ENCODE measurements around the gene PTPN13.

The PTPN13 gene

DNA sequence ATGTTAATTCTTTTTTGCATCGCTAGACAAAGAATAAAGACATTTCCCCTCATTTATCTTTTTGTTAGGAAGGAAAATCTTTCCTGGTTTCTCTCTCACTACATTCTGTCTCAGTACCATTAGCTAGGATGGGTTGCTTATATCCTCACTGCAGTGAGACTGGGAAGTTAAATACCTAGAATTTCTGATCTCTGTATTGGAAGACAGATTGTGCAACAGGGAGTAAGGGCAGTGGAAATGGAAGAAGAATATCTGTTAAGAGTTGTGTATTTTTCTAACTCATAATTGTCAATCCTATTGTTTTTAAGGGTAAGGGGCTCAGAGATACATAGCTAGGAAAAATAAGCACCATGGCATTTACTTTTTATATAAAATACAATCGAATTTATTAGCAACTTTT is 19.6 kb downstream of the PTPN13 start:
- no peak overlapping the region for H3K4me3 ChIP-seq (ENCODE audit: low read depth in 1 of 2, low read length in 2 of 2)
- no peak for DNase-seq
- H3K79me2 ChIP-seq (ENCODE audit: insufficient read depth, low read length) = no peaks in the 10 kb centered on the region
- no peaks in the 10 kb centered on the region for H3K4me1 ChIP-seq (ENCODE audit: insufficient read depth, low read length)
- H3K27ac ChIP-seq (ENCODE audit: low read length) = no peak overlapping the region
- H3K9me3 ChIP-seq (ENCODE audit: insufficient read depth, low read length, severe bottlenecking) = no peaks in the 10 kb centered on the region
- no peak for TF ChIP-seq EZH2 (IDR thresholded peaks at IDR 0.05; ENCODE audit: borderline replicate concordance, low read depth, low read length, severe bottlenecking)
- TF ChIP-seq, protein P1, sequence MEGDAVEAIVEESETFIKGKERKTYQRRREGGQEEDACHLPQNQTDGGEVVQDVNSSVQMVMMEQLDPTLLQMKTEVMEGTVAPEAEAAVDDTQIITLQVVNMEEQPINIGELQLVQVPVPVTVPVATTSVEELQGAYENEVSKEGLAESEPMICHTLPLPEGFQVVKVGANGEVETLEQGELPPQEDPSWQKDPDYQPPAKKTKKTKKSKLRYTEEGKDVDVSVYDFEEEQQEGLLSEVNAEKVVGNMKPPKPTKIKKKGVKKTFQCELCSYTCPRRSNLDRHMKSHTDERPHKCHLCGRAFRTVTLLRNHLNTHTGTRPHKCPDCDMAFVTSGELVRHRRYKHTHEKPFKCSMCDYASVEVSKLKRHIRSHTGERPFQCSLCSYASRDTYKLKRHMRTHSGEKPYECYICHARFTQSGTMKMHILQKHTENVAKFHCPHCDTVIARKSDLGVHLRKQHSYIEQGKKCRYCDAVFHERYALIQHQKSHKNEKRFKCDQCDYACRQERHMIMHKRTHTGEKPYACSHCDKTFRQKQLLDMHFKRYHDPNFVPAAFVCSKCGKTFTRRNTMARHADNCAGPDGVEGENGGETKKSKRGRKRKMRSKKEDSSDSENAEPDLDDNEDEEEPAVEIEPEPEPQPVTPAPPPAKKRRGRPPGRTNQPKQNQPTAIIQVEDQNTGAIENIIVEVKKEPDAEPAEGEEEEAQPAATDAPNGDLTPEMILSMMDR (IDR thresholded peaks at IDR 0.05; ENCODE audit: borderline replicate concordance, extremely low read depth, low read length, poor library complexity, severe bottlenecking) = no peak
- no peak overlapping the region for H2AFZ ChIP-seq (ENCODE audit: low read depth, low read length)
- no peaks in the 10 kb centered on the region for H3K36me3 ChIP-seq (ENCODE audit: insufficient read depth, low read length)
- H3K4me2 ChIP-seq (ENCODE audit: insufficient read depth, low read length) = no peak overlapping the region
- no peaks in the 10 kb centered on the region for H4K20me1 ChIP-seq (ENCODE audit: insufficient read depth, low read length)
- no peak for ATAC-seq (ENCODE audit: insufficient read depth, low read depth)
- H3K9ac ChIP-seq (ENCODE audit: low read depth, low read length) = no peak overlapping the region
- peaks cover 4% of the 10 kb centered on the region for H3K27me3 ChIP-seq (ENCODE audit: insufficient read depth, low read length, poor library complexity)

DNA sequence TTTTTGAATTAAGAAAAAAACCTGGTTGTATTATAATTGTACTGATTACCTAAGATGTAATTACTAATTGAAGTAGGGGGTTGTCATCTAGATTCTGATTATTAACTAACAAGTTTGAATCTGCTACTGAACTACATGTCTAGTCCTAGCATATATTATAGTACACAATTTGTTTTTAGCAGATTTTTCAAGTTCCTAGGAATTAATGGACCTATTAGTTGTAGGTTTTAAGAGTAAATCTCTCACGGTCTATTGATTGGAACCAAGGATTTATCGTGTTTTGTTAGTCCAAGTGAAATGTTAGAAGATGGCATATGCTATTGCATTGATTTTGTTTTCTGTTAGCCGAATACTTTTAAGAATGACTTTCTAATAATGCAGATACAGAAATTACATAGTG is 20.8 kb downstream of the PTPN13 start:
- Histone ChIP-seq H3K36me3 (ENCODE audit: insufficient read depth, low read length) (no peaks in the 10 kb centered on the region), H2AFZ (ENCODE audit: low read depth, low read length) (no peak overlapping the region), H3K79me2 (ENCODE audit: insufficient read depth, low read length) (no peaks in the 10 kb centered on the region), H3K9ac (ENCODE audit: low read depth, low read length) (no peak overlapping the region), H3K9me3 (ENCODE audit: insufficient read depth, low read length, severe bottlenecking) (no peaks in the 10 kb centered on the region), H4K20me1 (ENCODE audit: insufficient read depth, low read length) (no peaks in the 10 kb centered on the region), H3K4me2 (ENCODE audit: insufficient read depth, low read length) (no peak overlapping the region), H3K4me1 (ENCODE audit: insufficient read depth, low read length) (no peaks in the 10 kb centered on the region), H3K4me3 (ENCODE audit: low read depth in 1 of 2, low read length in 2 of 2) (no peak overlapping the region), H3K27me3 (ENCODE audit: insufficient read depth, low read length, poor library complexity) (peaks cover 3% of the 10 kb centered on the region), H3K27ac (ENCODE audit: low read length) (no peak overlapping the region)
- ATAC-seq (ENCODE audit: insufficient read depth, low read depth) = no peak
- TF ChIP-seq, protein P1 (IDR thresholded peaks at IDR 0.05; ENCODE audit: borderline replicate concordance, extremely low read depth, low read length, poor library complexity, severe bottlenecking) = no peak
- no peak for TF ChIP-seq EZH2 (IDR thresholded peaks at IDR 0.05; ENCODE audit: borderline replicate concordance, low read depth, low read length, severe bottlenecking)
- DNase-seq = no peak

DNA sequence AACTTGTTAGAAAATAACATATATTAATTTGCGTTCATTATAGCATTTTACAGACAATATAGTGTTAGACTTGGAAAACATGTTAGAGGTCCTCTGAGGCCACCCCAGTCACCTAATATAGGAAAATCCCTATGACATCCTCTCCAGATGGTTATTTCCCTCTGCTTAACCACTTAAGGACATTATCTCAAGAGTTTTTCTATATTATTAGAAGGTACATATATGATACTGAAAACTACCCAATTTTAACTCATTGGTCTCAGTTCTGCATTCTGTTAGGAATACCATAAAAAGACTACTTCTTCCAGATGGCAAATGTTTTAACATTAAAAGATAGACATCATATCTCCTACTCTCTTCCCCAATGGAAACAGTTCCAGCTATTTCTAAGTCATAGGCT is 21.4 kb downstream of the PTPN13 start:
- H3K4me2 ChIP-seq (ENCODE audit: insufficient read depth, low read length) = no peak overlapping the region
- H2AFZ ChIP-seq (ENCODE audit: low read depth, low read length) = no peak overlapping the region
- no peak for DNase-seq
- H4K20me1 ChIP-seq (ENCODE audit: insufficient read depth, low read length) = no peaks in the 10 kb centered on the region
- H3K27ac ChIP-seq (ENCODE audit: low read length) = no peak overlapping the region
- H3K79me2 ChIP-seq (ENCODE audit: insufficient read depth, low read length) = no peaks in the 10 kb centered on the region
- peaks cover 3% of the 10 kb centered on the region for H3K27me3 ChIP-seq (ENCODE audit: insufficient read depth, low read length, poor library complexity)
- ATAC-seq (ENCODE audit: insufficient read depth, low read depth) = no peak
- H3K4me3 ChIP-seq (ENCODE audit: low read depth in 1 of 2, low read length in 2 of 2) = no peak overlapping the region
- no peaks in the 10 kb centered on the region for H3K9me3 ChIP-seq (ENCODE audit: insufficient read depth, low read length, severe bottlenecking)
- no peak overlapping the region for H3K9ac ChIP-seq (ENCODE audit: low read depth, low read length)
- TF ChIP-seq, protein P1 (IDR thresholded peaks at IDR 0.05; ENCODE audit: borderline replicate concordance, extremely low read depth, low read length, poor library complexity, severe bottlenecking) = no peak
- TF ChIP-seq EZH2 (IDR thresholded peaks at IDR 0.05; ENCODE audit: borderline replicate concordance, low read depth, low read length, severe bottlenecking) = no peak
- H3K4me1 ChIP-seq (ENCODE audit: insufficient read depth, low read length) = no peaks in the 10 kb centered on the region
- H3K36me3 ChIP-seq (ENCODE audit: insufficient read depth, low read length) = no peaks in the 10 kb centered on the region

DNA sequence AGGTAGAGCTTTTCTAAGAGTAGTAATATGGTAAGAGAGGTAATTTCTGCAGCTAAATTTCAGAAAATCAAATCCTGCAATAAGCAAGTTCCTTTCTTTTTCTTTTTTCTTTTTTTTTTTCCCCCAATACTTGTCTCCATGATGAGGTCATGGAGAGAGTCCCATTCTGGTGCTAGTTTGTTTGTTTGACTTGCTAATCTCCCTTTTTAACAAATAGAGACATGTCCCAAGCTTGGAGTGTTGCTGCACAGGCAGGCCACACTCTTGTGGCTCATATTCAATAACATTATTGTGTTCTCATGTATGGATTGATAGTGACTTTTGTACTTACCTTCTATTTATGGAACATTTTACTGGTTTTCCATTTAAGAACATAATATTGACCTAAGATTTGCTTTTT is 25.5 kb downstream of the PTPN13 start:
- Histone ChIP-seq H3K9ac (ENCODE audit: low read depth, low read length) (no peak overlapping the region), H2AFZ (ENCODE audit: low read depth, low read length) (no peak overlapping the region), H3K27me3 (ENCODE audit: insufficient read depth, low read length, poor library complexity) (no peaks in the 10 kb centered on the region), H3K4me2 (ENCODE audit: insufficient read depth, low read length) (no peak overlapping the region), H3K36me3 (ENCODE audit: insufficient read depth, low read length) (no peaks in the 10 kb centered on the region), H3K27ac (ENCODE audit: low read length) (no peak overlapping the region), H3K79me2 (ENCODE audit: insufficient read depth, low read length) (no peaks in the 10 kb centered on the region), H3K9me3 (ENCODE audit: insufficient read depth, low read length, severe bottlenecking) (no peaks in the 10 kb centered on the region), H4K20me1 (ENCODE audit: insufficient read depth, low read length) (no peaks in the 10 kb centered on the region), H3K4me1 (ENCODE audit: insufficient read depth, low read length) (no peaks in the 10 kb centered on the region), H3K4me3 (ENCODE audit: low read depth in 1 of 2, low read length in 2 of 2) (no peak overlapping the region)
- no peak for ATAC-seq (ENCODE audit: insufficient read depth, low read depth)
- TF ChIP-seq, protein P1 (IDR thresholded peaks at IDR 0.05; ENCODE audit: borderline replicate concordance, extremely low read depth, low read length, poor library complexity, severe bottlenecking) = no peak
- TF ChIP-seq EZH2 (IDR thresholded peaks at IDR 0.05; ENCODE audit: borderline replicate concordance, low read depth, low read length, severe bottlenecking) = no peak
- no peak for DNase-seq
